OCI-LY3 (cell line): ENCODE measurements around the gene TLDC2.

Experiments
- H2AFZ ChIP-seq: fragments of 200-600, 300-600 bp; shearing (Covaris generic); 2 replicates; pipeline ENCODE4 v1.6.0; 2014; ENCODE audit warnings: antibody characterized with exemption, low read depth, low read length
- H3K27ac ChIP-seq: fragments of 200-600, 300-600 bp; sonication (generic); 2 replicates; pipeline ENCODE4 v1.5.1; 2014; ENCODE audit warnings: mild to moderate bottlenecking, low read length, moderate library complexity, mixed read lengths
- H3K27me3 ChIP-seq: fragments of 200-600, 300-600 bp; sonication (generic); 2 replicates; pipeline ENCODE4 v1.6.1; 2014; ENCODE audit warnings: low read depth, low read length, mixed read lengths
- H3K36me3 ChIP-seq: fragments of 200-600, 300-600 bp; sonication (generic); replicated peaks from 2 replicates; pipeline ENCODE3; 2014; ENCODE audit warnings: low read depth, low read length, mixed read lengths
- H3K4me1 ChIP-seq: fragments of 300-600, 200-600 bp; sonication (generic); 2 replicates; pipeline ENCODE4 v1.6.1; 2014; ENCODE audit warnings: low read length, mixed read lengths
- H3K4me2 ChIP-seq: fragments of 200-600, 300-600 bp; sonication (generic); 2 replicates; pipeline ENCODE4 v1.6.1; 2014; ENCODE audit warnings: low read length, mixed read lengths
- H3K4me3 ChIP-seq: fragments of 300-600, 200-600 bp; sonication (generic); 2 replicates; pipeline ENCODE4 v1.5.1; 2014; ENCODE audit warnings: antibody characterized with exemption, mild to moderate bottlenecking, low read length, moderate library complexity
- H3K79me2 ChIP-seq: fragments of 300-600, 200-600 bp; shearing (Covaris generic); 2 replicates; pipeline ENCODE4 v1.6.1; 2014; ENCODE audit warnings: mild to moderate bottlenecking, low read length, mixed read lengths
- H3K9ac ChIP-seq: fragments of 300-600, 200-600 bp; shearing (Covaris generic); 2 replicates; pipeline ENCODE4 v1.6.0; 2014; ENCODE audit warnings: mild to moderate bottlenecking, low read length, moderate library complexity
- H3K9me3 ChIP-seq: fragments of 200-600, 300-600 bp; shearing (Covaris generic); 2 replicates; pipeline ENCODE4 v1.6.1; 2014; ENCODE audit warnings: low read length, mixed read lengths; ENCODE audit not compliant: insufficient read depth
- H4K20me1 ChIP-seq: fragments of 200-600, 300-600 bp; sonication (generic); 2 replicates; pipeline ENCODE4 v1.6.1; 2016; ENCODE audit warnings: low read length, mixed read lengths; ENCODE audit not compliant: insufficient read depth
- CTCF ChIP-seq: fragments of 200-600, 300-600 bp; sonication (generic); IDR thresholded peaks from 2 replicates; pipeline ENCODE4 v1.5.1; 2014; ENCODE audit warnings: antibody characterized with exemption, low read length, low read depth
- EZH2phosphoT487 ChIP-seq: fragments of 200-600 bp; shearing (Covaris generic); IDR thresholded peaks from 2 replicates; pipeline ENCODE4 v1.6.1; 2018; ENCODE audit warnings: antibody characterized with exemption, mixed run types, low read depth

Gene TLDC2

GRCh38 chr20:36890586-36890985 lies 14.6 kb downstream of the TLDC2 start:
- Histone ChIP-seq H3K27me3 (no peaks in the 10 kb centered on the region), H3K27ac (no peak overlapping the region), H3K9me3 (no peaks in the 10 kb centered on the region), H4K20me1 (no peaks in the 10 kb centered on the region), H3K36me3 (peaks cover 25% of the 10 kb centered on the region), H2AFZ (no peak overlapping the region), H3K4me3 (no peak overlapping the region), H3K4me2 (no peak overlapping the region), H3K9ac (no peak overlapping the region), H3K4me1 (peaks cover 15% of the 10 kb centered on the region), H3K79me2 (no peaks in the 10 kb centered on the region)
- TF ChIP-seq CTCF = no peak
- no peak for TF ChIP-seq EZH2phosphoT487

- Histone ChIP-seq H3K27me3 (no peaks in the 10 kb centered on the region), H3K36me3 (peaks cover 25% of the 10 kb centered on the region), H3K9me3 (no peaks in the 10 kb centered on the region), H4K20me1 (no peaks in the 10 kb centered on the region), H3K4me3 (no peak overlapping the region), H3K9ac (no peak overlapping the region), H3K4me1 (peaks cover 15% of the 10 kb centered on the region), H3K27ac (no peak overlapping the region), H3K4me2 (no peak overlapping the region), H3K79me2 (no peaks in the 10 kb centered on the region), H2AFZ (no peak overlapping the region)
- no peak for TF ChIP-seq CTCF
- no peak for TF ChIP-seq EZH2phosphoT487
Observed at GRCh38 chr20:36891211-36891610, 15.3 kb downstream of the TLDC2 start.

- Histone ChIP-seq H3K79me2 (no peaks in the 10 kb centered on the region), H3K4me1 (peaks cover 4% of the 10 kb centered on the region; the same call in 1 of the 2 replicates), H3K4me3 (no peak overlapping the region), H3K27me3 (no peaks in the 10 kb centered on the region), H2AFZ (no peak overlapping the region), H3K9me3 (no peaks in the 10 kb centered on the region), H3K27ac (no peak overlapping the region), H4K20me1 (no peaks in the 10 kb centered on the region), H3K9ac (no peak overlapping the region), H3K4me2 (no peak overlapping the region), H3K36me3 (peaks cover 28% of the 10 kb centered on the region)
- TF ChIP-seq EZH2phosphoT487 (no peak), CTCF (no peak)
Observed at GRCh38 chr20:36893801-36894200, 17.9 kb downstream of the TLDC2 start.

GRCh38 chr20:36895036-36895435 lies 19.1 kb downstream of the TLDC2 start:
- Histone ChIP-seq H4K20me1 (no peaks in the 10 kb centered on the region), H3K9ac (no peak overlapping the region), H3K4me2 (no peak overlapping the region), H3K4me3 (no peak overlapping the region), H3K9me3 (no peaks in the 10 kb centered on the region), H3K36me3 (peaks cover 21% of the 10 kb centered on the region), H3K4me1 (peaks cover under 1% of the 10 kb centered on the region; the same call in 1 of the 2 replicates), H2AFZ (no peak overlapping the region), H3K27me3 (no peaks in the 10 kb centered on the region), H3K27ac (no peak overlapping the region), H3K79me2 (no peaks in the 10 kb centered on the region)
- no peak for TF ChIP-seq EZH2phosphoT487
- no peak for TF ChIP-seq CTCF
